MV-4-11 (cell line): Measurements from ENCODE around the gene FDCSP.
"Not testable (repeated sequence)": the region's sequence is repeated elsewhere in the genome, so short reads cannot be mapped to it uniquely, and the experiment has no call there.

ENCODE experiments used
- DNase-seq: peaks from one replicate; lab custom pipeline; 2025; lab: John Stamatoyannopoulos, UW

The FDCSP gene

DNA sequence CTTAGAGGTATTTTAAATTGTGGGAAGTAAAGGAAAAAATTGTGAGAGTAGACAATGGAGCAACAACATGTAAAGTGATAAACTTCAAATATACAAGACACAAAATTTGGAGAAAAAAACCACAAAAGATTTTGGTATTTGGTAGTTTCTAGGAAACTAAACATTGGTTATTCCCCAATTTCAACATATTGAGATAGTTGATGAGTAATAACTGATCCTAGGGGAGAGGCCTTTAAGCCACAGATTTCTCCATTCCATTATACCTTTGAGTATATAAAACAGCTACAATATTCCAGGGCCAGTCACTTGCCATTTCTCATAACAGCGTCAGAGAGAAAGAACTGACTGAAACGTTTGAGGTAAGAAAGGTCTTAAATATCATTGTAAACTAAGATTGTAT lies at the start of gene FDCSP:
Gene FDCSP, plus strand, starts transcription at position 301 of the 400 bp plus-strand sequence. CDS start 5,071 bp downstream, outside the sequence.
- DNase-seq, result no peak

DNA sequence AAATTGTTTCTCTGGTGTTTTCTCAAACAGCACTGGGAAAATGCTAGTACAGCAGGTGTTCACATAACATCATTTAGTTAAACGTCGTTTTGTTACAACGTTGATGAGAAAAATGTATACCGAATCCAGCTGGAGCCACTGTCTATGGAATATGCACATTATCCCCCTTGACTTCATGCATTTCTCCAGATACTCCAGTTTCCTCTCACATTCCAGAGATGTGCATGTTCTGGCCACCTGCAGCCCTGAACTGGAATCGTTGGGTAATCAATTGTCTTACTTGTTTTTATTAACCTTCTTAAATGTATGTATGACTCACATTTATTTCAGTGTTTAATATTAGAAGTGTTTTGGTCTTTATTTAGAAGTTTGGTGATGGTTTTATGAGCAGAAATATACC lies 48.8 kb upstream of the FDCSP start:
- DNase-seq, result no peak

DNA sequence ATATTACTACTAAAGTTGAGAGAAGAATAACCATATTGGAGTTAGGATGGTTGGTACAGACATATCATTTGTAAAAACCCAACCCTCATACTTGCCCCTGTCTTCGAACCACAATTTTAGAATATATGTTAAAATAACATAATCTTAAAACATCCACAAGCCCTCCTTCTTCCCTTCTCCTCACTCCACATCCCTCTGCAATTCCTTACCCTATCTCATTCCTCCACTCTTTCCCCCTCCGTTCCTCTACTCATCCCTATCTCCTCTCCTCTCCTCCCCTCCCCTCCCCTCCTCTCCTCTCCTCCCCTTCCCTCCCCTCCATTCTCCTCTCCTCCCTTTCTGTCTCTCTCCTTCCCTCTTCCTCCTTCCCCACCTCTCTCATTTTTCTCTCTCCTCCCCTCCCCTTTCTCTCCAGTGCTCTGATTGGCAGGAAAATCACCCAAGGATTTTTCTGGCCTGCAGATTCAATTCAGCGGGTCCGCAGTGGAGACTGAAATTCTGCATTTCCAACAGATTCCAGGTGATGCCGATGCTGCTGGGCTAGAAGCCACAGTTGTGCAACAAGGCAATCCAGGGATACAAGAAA lies 47.8 kb upstream of the FDCSP start:
- no peak for DNase-seq

DNA sequence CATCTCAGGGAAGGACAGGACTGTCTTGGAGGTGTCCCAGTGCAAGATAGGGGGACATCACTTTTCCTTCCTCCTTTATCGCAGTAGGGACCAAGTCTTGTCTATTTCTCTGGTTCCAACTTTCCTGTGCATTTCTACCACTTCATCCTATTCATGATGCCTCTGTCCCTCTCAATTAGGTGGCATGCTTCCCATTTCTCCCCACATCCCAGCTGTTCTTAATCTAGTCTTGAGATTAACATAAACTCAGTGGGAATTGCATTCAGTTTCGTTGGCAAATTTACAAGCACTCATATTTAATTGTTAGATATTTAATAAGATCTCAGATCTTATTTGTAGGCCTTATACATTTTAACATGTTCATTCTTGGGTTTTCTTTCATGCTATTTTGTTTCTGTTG lies 46.1 kb upstream of the FDCSP start:
- DNase-seq, result no peak

DNA sequence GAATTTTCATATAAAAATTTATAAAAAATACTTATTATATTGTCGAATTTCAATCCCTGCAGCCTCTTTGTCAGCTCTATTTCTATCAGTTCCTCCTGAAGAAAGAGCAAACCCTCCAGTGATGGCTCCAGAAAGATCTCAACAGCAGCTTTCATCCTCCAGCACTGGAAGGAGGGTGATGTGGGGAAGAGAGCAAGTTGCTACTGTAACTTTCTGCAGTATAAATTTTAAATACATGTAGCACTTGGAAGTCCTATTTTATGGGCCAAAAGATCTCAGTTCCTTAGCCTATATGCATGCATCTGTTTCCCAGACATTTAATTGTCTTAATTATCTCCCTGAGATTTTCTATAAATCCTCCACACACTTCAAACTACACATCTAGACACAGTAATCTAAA lies 44.1 kb upstream of the FDCSP start:
- no peak for DNase-seq

DNA sequence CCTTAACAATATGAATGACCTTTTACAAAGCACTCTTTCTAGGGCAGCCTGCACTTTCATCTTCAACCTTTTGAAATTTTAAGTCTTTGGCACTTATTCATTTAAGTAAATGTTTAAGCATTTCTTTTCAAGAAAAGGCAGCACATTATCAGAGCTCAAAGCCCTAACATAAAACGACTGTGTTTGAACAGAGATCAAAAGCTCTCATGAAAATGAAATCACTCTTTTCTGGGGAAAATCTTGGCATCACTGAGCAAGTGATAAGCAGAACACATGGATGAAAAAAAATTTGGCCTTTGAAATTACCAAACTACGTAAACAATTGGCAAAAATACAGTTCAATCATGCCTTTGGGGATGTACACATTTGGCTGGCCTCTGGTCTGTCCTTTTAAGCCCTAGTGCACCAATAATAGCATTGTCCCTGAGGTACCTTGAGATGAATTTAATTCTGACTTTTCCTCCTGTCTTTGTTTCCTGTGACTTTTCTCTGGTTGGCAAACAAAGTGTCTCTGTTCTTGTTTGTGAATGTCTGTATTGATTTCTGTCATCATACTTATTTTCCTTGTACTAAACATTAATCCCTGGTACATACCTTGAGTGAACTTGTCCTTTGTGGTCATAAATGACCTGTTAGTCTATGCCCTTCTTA lies 43.3 kb upstream of the FDCSP start:
- DNase-seq, result no peak

DNA sequence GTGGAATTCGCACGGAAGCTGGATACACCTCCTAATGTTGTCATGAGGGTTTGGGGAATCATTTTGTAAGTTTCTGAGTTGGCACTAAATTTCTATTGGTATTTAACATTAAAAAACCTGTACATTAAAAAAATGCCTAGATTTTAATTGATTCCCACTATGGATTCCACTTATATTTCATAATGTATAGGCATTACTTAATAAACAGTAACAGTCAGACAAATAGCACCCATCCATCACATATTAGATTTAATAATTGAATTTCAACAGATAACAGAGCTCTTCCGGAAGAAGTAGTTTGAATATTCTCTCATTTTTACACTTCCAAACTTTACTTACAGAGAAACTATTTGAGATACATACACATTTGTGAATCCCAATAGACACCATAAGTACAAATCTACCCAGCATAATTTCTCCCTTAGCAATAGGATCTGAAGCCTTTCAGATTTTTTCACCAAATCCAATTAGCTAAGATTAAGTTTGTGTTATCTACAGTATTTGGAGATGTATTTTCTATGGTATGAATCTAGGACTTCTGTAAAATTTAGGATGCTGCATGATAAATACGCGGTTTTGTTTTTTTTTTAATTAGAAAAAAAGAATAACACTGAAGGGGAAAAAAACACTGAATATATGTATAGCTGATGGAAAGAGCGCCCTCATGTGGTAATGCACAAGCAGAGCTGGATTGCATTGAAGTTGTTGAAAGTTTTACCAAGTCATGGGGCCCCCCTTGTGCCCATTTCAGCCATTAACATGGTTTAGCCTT lies 42.6 kb upstream of the FDCSP start:
- peak; percentile 13 for DNase-seq

DNA sequence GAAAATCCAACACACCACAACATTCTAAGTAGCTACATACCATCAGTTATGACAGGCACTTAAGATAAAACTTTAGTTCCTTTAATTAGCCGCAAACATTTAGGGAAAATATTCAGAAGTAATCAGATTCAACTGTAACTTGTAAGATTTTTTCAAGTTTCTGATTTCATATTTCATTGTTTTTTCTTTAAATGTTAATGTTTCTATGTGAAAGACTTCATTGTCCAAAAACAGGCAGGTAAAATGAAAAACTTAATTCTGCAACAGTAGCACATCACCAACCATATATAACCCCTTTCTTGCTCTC lies 42.0 kb upstream of the FDCSP start:
- DNase-seq, result no peak

DNA sequence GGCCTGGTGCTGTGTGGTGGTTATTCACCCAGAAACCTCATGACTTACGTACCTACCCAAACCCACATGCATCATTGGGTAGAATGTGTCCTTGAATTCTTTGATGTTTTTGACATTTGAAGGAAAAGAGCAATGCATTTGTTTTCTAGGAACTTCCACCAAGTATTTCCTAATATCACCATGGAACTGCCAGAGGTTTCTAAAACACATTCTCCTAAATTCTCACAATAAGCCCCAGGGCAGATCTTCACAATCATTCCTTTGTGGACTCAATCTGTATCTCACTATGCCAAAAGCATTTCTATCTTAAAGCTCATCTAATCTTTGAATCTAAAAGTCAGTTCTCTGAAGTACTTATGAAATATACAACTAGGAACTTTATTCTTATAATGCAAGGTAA lies 38.7 kb upstream of the FDCSP start:
- DNase-seq, result no peak

DNA sequence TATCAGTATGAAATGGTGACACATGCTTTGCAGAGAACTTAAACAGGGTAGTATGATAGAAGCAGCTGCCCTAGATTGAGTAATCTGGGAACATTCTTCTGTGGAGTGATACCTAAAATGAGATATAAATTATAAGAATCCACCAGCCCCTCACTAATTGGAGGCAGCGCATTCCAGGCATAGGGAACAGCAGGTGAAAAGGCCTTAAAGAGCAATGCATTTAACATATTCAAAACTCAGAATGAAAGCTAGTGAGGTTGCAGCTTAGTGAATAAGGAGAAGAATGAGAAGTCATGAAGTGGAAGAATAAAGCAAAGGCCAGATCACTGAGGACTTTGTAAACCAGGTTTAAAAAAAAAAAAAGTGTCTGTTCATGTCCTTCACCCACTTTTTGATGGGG lies 35.3 kb upstream of the FDCSP start:
- no peak for DNase-seq

DNA sequence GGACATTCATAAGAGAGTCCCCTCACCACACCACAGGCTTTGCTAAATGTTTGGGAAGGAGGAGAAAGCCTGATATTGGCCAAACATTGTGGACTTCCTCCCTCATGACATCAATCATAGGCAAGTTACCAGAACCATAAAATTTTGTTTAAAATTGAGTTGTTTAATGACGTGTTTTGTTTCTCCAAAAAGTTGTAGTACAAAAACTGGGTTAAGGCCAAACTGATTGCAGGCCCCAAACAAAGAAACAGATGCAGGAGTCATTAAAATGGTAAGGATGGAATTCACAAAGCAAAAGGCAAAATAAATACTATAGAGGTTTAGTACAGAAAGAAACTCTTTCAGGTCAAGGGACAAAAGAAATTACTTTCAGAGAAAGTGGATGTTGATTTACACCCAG lies 34.3 kb upstream of the FDCSP start:
- DNase-seq, result no peak

DNA sequence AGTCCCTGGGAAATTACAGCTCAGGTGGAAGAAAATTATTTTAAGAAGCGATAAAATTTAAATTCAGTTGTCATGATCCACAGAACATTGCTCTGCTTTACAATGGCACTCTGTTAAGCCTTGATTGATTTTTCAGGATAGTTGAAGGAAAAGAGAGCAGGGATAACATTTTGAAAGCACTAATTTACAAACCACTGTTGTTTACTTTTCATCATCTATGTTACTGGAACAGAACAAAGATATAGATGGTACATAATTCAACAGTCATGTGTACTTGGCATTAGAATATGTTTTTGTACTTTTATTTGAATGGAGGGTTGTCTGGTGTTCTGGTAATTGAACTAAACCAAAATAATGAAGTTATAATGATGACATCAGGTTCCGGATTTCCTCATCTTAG lies 33.0 kb upstream of the FDCSP start:
- DNase-seq, result no peak

DNA sequence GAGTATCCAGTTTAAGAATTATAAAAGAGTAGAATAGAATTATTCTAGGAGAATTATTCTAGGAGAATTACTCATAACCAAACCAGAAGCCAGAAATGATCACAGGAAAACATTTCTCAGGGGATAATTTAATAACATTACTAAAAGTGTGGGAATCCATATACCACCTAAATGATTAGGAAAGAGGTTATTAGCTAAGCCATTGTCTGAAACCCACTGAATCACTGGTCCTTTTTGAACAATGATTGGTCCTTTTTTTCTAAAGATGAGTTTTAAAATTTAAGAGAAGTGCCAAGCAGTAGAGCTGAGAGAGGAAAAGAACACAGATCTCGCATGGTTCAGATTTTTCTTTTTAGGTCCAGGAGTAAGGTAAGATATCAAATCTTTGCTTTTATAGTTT lies 30.5 kb upstream of the FDCSP start, which contains the start of gene ODAM:
Gene ODAM, plus strand, starts transcription at position 301 of the 400 bp plus-strand sequence. CDS start 819 bp downstream, outside the sequence.
- no peak for DNase-seq

DNA sequence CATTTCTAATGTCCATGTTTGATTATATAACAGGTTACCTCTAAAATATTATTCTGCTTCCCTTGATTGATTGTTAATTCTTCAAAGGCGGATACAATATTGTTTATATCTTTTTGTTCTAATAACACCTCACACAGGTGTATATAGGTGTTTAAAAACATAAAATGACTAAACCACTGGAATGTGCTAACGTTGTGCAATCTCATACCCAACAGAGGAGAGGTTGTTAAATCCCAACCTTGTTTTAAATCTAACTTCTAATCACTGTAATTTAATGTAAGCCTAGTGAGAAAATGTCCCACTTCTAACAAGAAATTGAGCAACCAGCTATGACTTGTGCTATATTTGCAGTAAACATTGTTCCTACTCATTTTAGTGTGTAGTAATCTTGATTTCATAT lies 29.1 kb upstream of the FDCSP start:
- DNase-seq, result no peak

DNA sequence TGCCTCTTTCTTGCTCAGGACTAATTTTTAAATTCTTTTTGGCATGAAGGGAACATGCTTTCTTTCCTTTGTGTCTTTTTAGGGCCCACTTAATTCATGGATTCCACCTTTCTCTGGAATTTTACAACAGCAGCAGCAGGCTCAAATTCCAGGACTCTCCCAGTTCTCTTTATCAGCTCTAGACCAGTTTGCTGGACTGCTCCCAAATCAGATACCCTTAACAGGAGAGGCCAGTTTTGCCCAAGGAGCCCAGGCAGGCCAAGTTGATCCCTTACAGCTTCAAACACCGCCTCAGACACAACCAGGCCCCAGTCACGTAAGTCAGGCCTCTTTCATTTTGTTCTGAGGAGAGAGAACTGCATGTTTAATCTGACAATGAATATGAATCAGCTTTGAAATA lies 28.1 kb upstream of the FDCSP start:
- DNase-seq, result no peak

DNA sequence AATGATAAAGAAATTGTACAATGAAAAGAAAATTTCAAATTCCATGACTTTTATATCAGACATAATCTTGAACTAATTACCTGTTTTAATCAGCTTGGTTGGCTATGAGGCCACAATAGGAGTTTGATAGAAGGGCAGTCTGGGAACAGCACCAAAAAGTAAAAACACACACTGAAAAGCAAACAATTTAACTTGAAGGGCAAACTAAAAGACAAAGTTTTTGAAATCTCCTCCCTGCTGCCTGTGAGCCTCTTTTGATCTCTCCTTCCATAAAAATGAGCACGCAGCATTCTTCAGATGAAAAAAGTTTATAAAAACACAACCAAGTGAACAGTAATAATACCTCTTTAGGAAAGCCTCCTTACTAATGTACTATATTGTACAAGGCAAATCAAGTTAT lies 22.3 kb upstream of the FDCSP start:
- no peak for DNase-seq

DNA sequence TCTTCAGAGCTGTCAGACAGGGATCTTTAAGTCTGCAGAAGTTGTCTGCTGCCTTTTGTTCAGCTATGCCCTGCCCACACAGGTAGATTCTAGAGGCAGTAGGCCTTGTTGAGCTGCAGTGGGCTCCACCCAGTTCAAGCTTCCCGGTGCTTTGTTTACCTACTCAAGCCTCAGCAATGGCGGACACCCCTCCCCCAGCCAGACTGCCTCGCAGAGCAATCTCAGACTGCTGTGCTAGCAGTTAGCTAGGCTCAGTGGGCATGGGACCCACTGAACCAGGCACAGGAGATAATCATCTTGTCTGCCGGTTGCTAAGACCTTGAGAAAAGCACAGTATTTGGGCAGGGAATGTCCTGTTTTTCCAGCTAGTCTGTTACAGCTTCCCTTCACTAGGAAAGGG lies 13.2 kb upstream of the FDCSP start:
- not testable (repeated sequence) for DNase-seq

DNA sequence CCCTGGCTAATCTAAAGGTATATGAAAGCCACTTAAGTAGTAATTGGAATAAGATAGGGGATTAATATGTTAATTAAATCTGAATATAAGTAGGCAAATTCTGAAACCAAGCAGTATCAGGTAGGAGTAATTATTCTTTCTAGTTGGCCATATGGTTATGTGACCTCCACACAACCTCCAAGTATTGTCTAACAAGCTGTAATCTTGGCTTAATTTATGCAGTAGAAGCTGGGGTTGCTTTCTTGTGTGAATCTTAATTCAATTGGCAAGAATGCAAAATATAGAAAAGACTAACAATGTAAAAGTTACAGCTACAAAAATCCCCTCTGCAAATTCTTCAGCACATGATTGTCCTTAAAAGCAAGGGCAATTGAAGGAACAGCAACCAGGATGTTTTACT lies 9.8 kb upstream of the FDCSP start:
- not testable (repeated sequence) for DNase-seq

DNA sequence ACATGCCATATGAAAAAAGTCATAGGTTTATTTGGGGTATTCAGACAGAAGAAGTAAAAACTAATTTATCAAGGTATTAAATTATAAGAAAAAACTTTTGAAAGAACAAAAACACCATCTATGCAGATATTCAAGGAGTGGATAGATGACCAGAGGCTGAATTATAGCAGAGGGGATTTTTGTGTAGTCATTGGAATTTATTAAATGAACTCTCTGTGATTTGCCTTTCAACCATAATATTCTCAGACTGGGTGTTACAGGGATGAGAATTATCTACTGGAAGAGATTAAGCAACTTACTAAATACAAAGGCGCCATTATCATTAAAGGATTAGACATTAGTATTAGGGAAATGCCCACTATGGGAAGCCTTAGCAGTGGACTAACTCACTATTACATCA lies 9.4 kb upstream of the FDCSP start:
- not testable (repeated sequence) for DNase-seq

DNA sequence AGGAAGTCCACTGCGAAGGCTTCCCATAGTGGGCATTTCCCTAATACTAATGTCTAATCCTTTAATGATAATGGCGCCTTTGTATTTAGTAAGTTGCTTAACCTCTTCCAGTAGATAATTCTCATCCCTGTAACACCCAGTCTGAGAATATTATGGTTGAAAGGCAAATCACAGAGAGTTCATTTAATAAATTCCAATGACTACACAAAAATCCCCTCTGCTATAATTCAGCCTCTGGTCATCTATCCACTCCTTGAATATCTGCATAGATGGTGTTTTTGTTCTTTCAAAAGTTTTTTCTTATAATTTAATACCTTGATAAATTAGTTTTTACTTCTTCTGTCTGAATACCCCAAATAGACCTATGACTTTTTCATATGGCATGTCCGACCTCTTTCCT lies 4.5 kb upstream of the FDCSP start:
- DNase-seq, result not testable (repeated sequence)

DNA sequence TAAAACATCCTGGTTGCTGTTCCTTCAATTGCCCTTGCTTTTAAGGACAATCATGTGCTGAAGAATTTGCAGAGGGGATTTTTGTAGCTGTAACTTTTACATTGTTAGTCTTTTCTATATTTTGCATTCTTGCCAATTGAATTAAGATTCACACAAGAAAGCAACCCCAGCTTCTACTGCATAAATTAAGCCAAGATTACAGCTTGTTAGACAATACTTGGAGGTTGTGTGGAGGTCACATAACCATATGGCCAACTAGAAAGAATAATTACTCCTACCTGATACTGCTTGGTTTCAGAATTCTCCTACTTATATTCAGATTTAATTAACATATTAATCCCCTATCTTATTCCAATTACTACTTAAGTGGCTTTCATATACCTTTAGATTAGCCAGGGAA lies 4.1 kb upstream of the FDCSP start:
- not testable (repeated sequence) for DNase-seq

DNA sequence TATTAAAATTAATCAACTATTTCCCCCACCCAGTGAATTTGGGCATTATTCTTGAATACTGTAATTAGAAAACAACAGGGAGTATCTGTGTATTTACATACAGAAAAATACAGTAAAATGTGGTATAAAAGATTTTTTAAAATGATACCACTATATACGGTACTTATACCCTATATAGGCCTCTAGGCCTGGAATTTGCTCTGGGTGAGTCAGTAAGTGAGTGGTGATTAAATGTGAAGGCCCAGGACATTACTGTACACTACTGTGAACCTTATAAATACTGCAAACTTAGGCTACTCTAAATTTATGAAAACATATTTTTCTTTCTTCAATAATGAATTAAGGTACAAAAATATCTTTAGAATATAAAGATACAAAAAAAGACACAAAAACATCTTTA lies 10.2 kb downstream of the FDCSP start:
- no peak for DNase-seq

DNA sequence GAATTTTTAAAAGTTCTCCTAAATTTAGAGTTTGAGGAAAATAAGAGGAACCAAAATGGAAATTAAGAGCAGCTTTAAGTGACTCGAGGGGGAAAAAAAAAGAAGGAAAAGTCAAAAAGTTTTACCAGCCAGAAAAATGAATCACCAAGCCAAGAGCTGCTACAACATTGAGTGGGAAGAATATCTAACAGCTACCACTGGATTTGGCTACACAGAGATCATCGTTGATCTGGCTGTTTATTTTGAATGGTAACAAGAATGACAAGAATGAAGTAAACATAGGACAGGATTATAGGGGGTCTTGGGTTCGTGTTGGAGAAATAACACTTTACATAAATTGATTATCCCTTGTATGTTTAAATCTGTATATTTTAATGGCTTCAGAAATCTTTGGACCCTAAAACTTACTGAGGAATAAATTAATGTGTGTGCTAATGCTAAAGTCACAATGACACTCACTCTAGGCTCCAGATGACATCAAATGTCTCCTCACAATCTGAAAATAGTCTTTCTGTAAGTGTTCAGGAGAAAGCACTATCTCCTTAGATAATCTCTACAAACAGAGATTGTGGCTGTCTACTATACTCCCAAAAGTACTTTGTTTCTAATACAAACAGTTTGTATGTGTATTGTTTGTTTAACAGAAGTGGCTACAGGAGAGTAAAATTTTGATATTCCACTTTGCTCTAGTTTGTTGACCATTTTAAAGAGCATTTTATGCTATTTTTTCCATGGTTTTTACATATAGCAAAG lies 13.4 kb downstream of the FDCSP start:
- DNase-seq, result no peak
